Mesenchymal stem cell (in vitro differentiated cells and primary cell): ENCODE results near the gene MED20.

Experiments used
- DNase-seq: peaks from one replicate; pipeline ENCODE4 v3.0.0-alpha.2; 2013
- H2AFZ ChIP-seq: one replicate; pipeline ENCODE4 v1.6.1; 2013; ENCODE audit warnings: low read depth, mild to moderate bottlenecking, control low read depth, inconsistent platforms, low read length, moderate library complexity
- H2AK5ac ChIP-seq: 2 replicates; pipeline ENCODE4 v1.6.1; 2013; ENCODE audit warnings: low read length, moderate library complexity, mild to moderate bottlenecking, inconsistent platforms; ENCODE audit not compliant: severe bottlenecking
- H2BK120ac ChIP-seq: one replicate; pipeline ENCODE4 v1.6.1; 2013; ENCODE audit warnings: low read depth, mild to moderate bottlenecking, inconsistent platforms, low read length, moderate library complexity
- H2BK12ac ChIP-seq, 2 experiments: one replicate each; pipeline ENCODE4 v1.6.1; 2013; ENCODE audit warnings: inconsistent platforms in 2 of 2, low read length in 2 of 2, mild to moderate bottlenecking in 2 of 2, moderate library complexity in 2 of 2, control low read depth in 1 of 2
- H2BK15ac ChIP-seq: one replicate; pipeline ENCODE4 v1.6.1; 2013; ENCODE audit warnings: mild to moderate bottlenecking, low read depth, inconsistent platforms; ENCODE audit not compliant: poor library complexity, severe bottlenecking
- H2BK5ac ChIP-seq: 2 replicates; pipeline ENCODE4 v1.6.1; 2013; ENCODE audit warnings: low read depth, mild to moderate bottlenecking, low read length, control low read depth, inconsistent platforms; ENCODE audit not compliant: poor library complexity, severe bottlenecking
- H3K14ac ChIP-seq, 2 experiments: one replicate each; pipeline ENCODE4 v1.6.1; 2013; ENCODE audit warnings: inconsistent platforms in 2 of 2, low read length in 2 of 2, control low read depth in 1 of 2, mild to moderate bottlenecking in 1 of 2, moderate library complexity in 1 of 2
- H3K18ac ChIP-seq, 2 experiments: one replicate each; pipeline ENCODE4 v1.6.1; 2013; ENCODE audit warnings: inconsistent platforms in 2 of 2, low read length in 2 of 2, control low read depth in 1 of 2, low read depth in 1 of 2, mild to moderate bottlenecking in 1 of 2
- H3K23ac ChIP-seq, 2 experiments: one replicate each; pipeline ENCODE4 v1.6.1; 2013; ENCODE audit warnings: inconsistent platforms in 2 of 2, low read length in 2 of 2, mild to moderate bottlenecking in 2 of 2, moderate library complexity in 2 of 2, control low read depth in 1 of 2
- H3K27ac ChIP-seq: 2 replicates; pipeline ENCODE4 v1.5.1; 2013; ENCODE audit warnings: mild to moderate bottlenecking, moderate library complexity, low read length, control low read depth, inconsistent platforms; ENCODE audit not compliant: poor library complexity, severe bottlenecking
- H3K27me3 ChIP-seq, 2 experiments: 2 replicates each; pipeline versions ENCODE4 v1.6.1 to v1.7.0; 2013; ENCODE audit warnings: low read length in 2 of 2, mild to moderate bottlenecking in 2 of 2, moderate library complexity in 2 of 2, control low read depth in 1 of 2, inconsistent platforms in 1 of 2; ENCODE audit not compliant: control insufficient read depth in 1 of 2, insufficient read depth in 1 of 2
- H3K36me3 ChIP-seq, 2 experiments: 2 replicates each; pipeline versions ENCODE4 v1.6.1 to v1.7.0; 2013; ENCODE audit warnings: low read length in 2 of 2, control low read depth in 1 of 2, inconsistent platforms in 1 of 2, low read depth in 1 of 2, mild to moderate bottlenecking in 1 of 2; ENCODE audit not compliant: insufficient read depth in 2 of 2, control insufficient read depth in 1 of 2
- H3K4ac ChIP-seq, 2 experiments: one replicate each; pipeline ENCODE4 v1.6.1; 2013; ENCODE audit warnings: inconsistent platforms in 2 of 2, low read length in 2 of 2, mild to moderate bottlenecking in 2 of 2, moderate library complexity in 2 of 2, control low read depth in 1 of 2, low read depth in 1 of 2
- H3K4me1 ChIP-seq: 2 replicates; pipeline ENCODE4 v1.6.1; 2013; ENCODE audit warnings: low read depth, low read length, control low read depth; ENCODE audit not compliant: control insufficient read depth, insufficient read depth
- H3K4me2 ChIP-seq: 2 replicates; pipeline ENCODE4 v1.6.1; 2013; ENCODE audit warnings: low read length, mild to moderate bottlenecking, inconsistent platforms; ENCODE audit not compliant: poor library complexity, severe bottlenecking
- H3K4me3 ChIP-seq, 2 experiments: 2 replicates each; pipeline versions ENCODE4 v1.5.1 to v1.7.0; 2013; ENCODE audit warnings: low read length in 2 of 2, mild to moderate bottlenecking in 2 of 2, control low read depth in 1 of 2, low read depth in 1 of 2; ENCODE audit not compliant: insufficient read depth in 1 of 2
- H3K79me1 ChIP-seq: replicated peaks from 2 replicates; pipeline ENCODE4 v1.6.1; 2013; ENCODE audit warnings: mild to moderate bottlenecking, control low read depth, low read length, inconsistent platforms; ENCODE audit not compliant: poor library complexity, severe bottlenecking
- H3K9ac ChIP-seq: 2 replicates; pipeline ENCODE4 v1.7.0; 2013; ENCODE audit warnings: mild to moderate bottlenecking, low read length, moderate library complexity
- H3K9me3 ChIP-seq: 2 replicates; pipeline ENCODE4 v1.7.0; 2013; ENCODE audit warnings: mild to moderate bottlenecking, low read length; ENCODE audit not compliant: control insufficient read depth
- H4K8ac ChIP-seq: one replicate; pipeline ENCODE4 v1.6.1; 2013; ENCODE audit warnings: inconsistent platforms, mild to moderate bottlenecking, low read length, moderate library complexity
- H4K91ac ChIP-seq: one replicate; pipeline ENCODE4 v1.6.1; 2013; ENCODE audit warnings: mild to moderate bottlenecking, low read length, inconsistent platforms
- WGBS: methylation state at CpG from one replicate; pipeline ENCODE4 v1.1.7; 2013; ENCODE audit warnings: mixed read lengths; 5-methylcytosine and 5-hydroxymethylcytosine counted together

Gene MED20

GRCh38 chr6:41878961-41879405 lies 42.0 kb downstream of the MED20 start:
- H4K91ac ChIP-seq = no peak overlapping the region
- H4K8ac ChIP-seq = no peak overlapping the region
- peaks cover 7% of the 10 kb centered on the region for H3K4me1 ChIP-seq
- peak overlapping the region; percentile 45 for H3K9ac ChIP-seq
- H3K4me2 ChIP-seq = no peak overlapping the region
- H3K18ac ChIP-seq = no peak overlapping the region
- no peak overlapping the region for H3K14ac ChIP-seq
- H3K36me3 ChIP-seq = no peaks in the 10 kb centered on the region
- no peak overlapping the region for H2BK12ac ChIP-seq
- peak overlapping the region; percentile 92 for H3K27ac ChIP-seq
- H3K23ac ChIP-seq = no peak overlapping the region
- no peak overlapping the region for H2BK120ac ChIP-seq
- H2AFZ ChIP-seq = no peak overlapping the region
- peak; percentile 59 for DNase-seq
- no peaks in the 10 kb centered on the region for H3K9me3 ChIP-seq
- H3K4ac ChIP-seq = no peak overlapping the region
- no peak overlapping the region for H3K4me3 ChIP-seq
- no peak overlapping the region for H2BK5ac ChIP-seq
- H3K79me1 ChIP-seq = peaks cover 6% of the 10 kb centered on the region
- peak overlapping the region; percentile 49 for H2AK5ac ChIP-seq
- H2BK15ac ChIP-seq = no peak overlapping the region
- WGBS = 55% methylated on average over 5 of the region's 5 CpGs
- no peaks in the 10 kb centered on the region for H3K27me3 ChIP-seq

- no peak overlapping the region for H2BK15ac ChIP-seq
- peaks cover 1% of the 10 kb centered on the region for H3K79me1 ChIP-seq
- no peak overlapping the region for H2BK5ac ChIP-seq
- no peak overlapping the region for H3K18ac ChIP-seq
- H2AK5ac ChIP-seq = no peak overlapping the region
- H3K27me3 ChIP-seq = no peaks in the 10 kb centered on the region
- peaks cover 7% of the 10 kb centered on the region for H3K4me1 ChIP-seq
- H2AFZ ChIP-seq = no peak overlapping the region
- H4K8ac ChIP-seq = no peak overlapping the region
- H3K23ac ChIP-seq = no peak overlapping the region
- 19% methylated on average over 2 of the region's 2 CpGs for WGBS
- DNase-seq = no peak
- H3K36me3 ChIP-seq = no peaks in the 10 kb centered on the region
- H2BK12ac ChIP-seq = no peak overlapping the region
- no peak overlapping the region for H3K14ac ChIP-seq
- no peak overlapping the region for H3K4me2 ChIP-seq
- H3K9me3 ChIP-seq = no peaks in the 10 kb centered on the region
- no peak overlapping the region for H3K4ac ChIP-seq
- peak overlapping the region; percentile 91 for H3K27ac ChIP-seq
- H4K91ac ChIP-seq = no peak overlapping the region
- no peak overlapping the region for H2BK120ac ChIP-seq
- no peak overlapping the region for H3K4me3 ChIP-seq
- peak overlapping the region; percentile 45 for H3K9ac ChIP-seq
Measured at GRCh38 chr6:41878246-41878645, 42.7 kb downstream of the MED20 start.

GRCh38 chr6:41877051-41877680 lies 43.8 kb downstream of the MED20 start:
- Histone ChIP-seq H2AFZ (no peak overlapping the region), H3K23ac (no peak overlapping the region), H3K9me3 (no peaks in the 10 kb centered on the region), H2BK5ac (no peak overlapping the region), H2BK120ac (no peak overlapping the region), H2BK15ac (no peak overlapping the region), H3K4me2 (no peak overlapping the region), H3K9ac (no peak overlapping the region), H4K8ac (no peak overlapping the region), H3K4me1 (peaks cover 7% of the 10 kb centered on the region), H3K27me3 (no peaks in the 10 kb centered on the region), H3K36me3 (no peaks in the 10 kb centered on the region), H3K4me3 (no peak overlapping the region), H4K91ac (no peak overlapping the region), H3K4ac (no peak overlapping the region), H3K79me1 (peaks cover 1% of the 10 kb centered on the region), H3K27ac (peak overlapping the region; percentile 91), H2BK12ac (no peak overlapping the region), H2AK5ac (peak overlapping the region; percentile 69), H3K18ac (no peak overlapping the region), H3K14ac (no peak overlapping the region)
- WGBS = no CpG with 5 or more reads among the region's 2 CpGs
- DNase-seq = no peak

GRCh38 chr6:41874741-41875140 lies 46.2 kb downstream of the MED20 start:
- H3K79me1 ChIP-seq = peaks cover 1% of the 10 kb centered on the region
- H3K4ac ChIP-seq = no peak overlapping the region
- no peak overlapping the region for H3K9ac ChIP-seq
- no peak overlapping the region for H4K8ac ChIP-seq
- H3K4me1 ChIP-seq = peaks cover 7% of the 10 kb centered on the region
- no peaks in the 10 kb centered on the region for H3K36me3 ChIP-seq
- H3K14ac ChIP-seq = no peak overlapping the region
- no peak overlapping the region for H3K18ac ChIP-seq
- H2AFZ ChIP-seq = no peak overlapping the region
- no peak overlapping the region for H3K27ac ChIP-seq
- H2BK12ac ChIP-seq = no peak overlapping the region
- no peak overlapping the region for H2BK120ac ChIP-seq
- H3K4me2 ChIP-seq = no peak overlapping the region
- H2BK15ac ChIP-seq = no peak overlapping the region
- no peak overlapping the region for H2BK5ac ChIP-seq
- 88% methylated on average over 1 of the region's 1 CpG for whole genome bisulfite sequencing
- H3K23ac ChIP-seq = no peak overlapping the region
- H3K4me3 ChIP-seq = no peak overlapping the region
- H3K9me3 ChIP-seq = no peaks in the 10 kb centered on the region
- H4K91ac ChIP-seq = no peak overlapping the region
- DNase-seq = no peak
- no peak overlapping the region for H2AK5ac ChIP-seq
- no peaks in the 10 kb centered on the region for H3K27me3 ChIP-seq
